ENCODE results near the gene PRR35.

The PRR35 gene

GRCh38 chr16:552171-552570, 8.0 kb upstream of the PRR35 start:
- DNase-seq (ENCODE audit: low read depth), result no peak
- no peak overlapping the region for H3K4me3 ChIP-seq (ENCODE audit: low read length)
- TF ChIP-seq CTCF (conservative IDR thresholded peaks at IDR 0.05; ENCODE audit: low read length), result no peak

- H3K4me3 ChIP-seq (ENCODE audit: low read length), result no peak overlapping the region
- no peak for DNase-seq (ENCODE audit: low read depth)
- TF ChIP-seq CTCF (conservative IDR thresholded peaks at IDR 0.05; ENCODE audit: low read length), result no peak
Measured at GRCh38 chr16:553601-554296, 6.4 kb upstream of the PRR35 start.

- no peak overlapping the region for H3K4me3 ChIP-seq (ENCODE audit: low read length)
- no peak for DNase-seq (ENCODE audit: low read depth)
- TF ChIP-seq CTCF (conservative IDR thresholded peaks at IDR 0.05; ENCODE audit: low read length), result no peak
Measured at GRCh38 chr16:554297-554621, 5.9 kb upstream of the PRR35 start.

GRCh38 chr16:554640-555365, 5.4 kb upstream of the PRR35 start:
- peak overlapping the region; percentile 37 for H3K4me3 ChIP-seq (ENCODE audit: low read length)
- TF ChIP-seq CTCF (conservative IDR thresholded peaks at IDR 0.05; ENCODE audit: low read length), result no peak
- peak; percentile 72 for DNase-seq (ENCODE audit: low read depth)

- no peak for TF ChIP-seq CTCF (conservative IDR thresholded peaks at IDR 0.05; ENCODE audit: low read length)
- no peak overlapping the region for H3K4me3 ChIP-seq (ENCODE audit: low read length)
- no peak for DNase-seq (ENCODE audit: low read depth)
Measured at GRCh38 chr16:555528-556473, 4.4 kb upstream of the PRR35 start.

DNA sequence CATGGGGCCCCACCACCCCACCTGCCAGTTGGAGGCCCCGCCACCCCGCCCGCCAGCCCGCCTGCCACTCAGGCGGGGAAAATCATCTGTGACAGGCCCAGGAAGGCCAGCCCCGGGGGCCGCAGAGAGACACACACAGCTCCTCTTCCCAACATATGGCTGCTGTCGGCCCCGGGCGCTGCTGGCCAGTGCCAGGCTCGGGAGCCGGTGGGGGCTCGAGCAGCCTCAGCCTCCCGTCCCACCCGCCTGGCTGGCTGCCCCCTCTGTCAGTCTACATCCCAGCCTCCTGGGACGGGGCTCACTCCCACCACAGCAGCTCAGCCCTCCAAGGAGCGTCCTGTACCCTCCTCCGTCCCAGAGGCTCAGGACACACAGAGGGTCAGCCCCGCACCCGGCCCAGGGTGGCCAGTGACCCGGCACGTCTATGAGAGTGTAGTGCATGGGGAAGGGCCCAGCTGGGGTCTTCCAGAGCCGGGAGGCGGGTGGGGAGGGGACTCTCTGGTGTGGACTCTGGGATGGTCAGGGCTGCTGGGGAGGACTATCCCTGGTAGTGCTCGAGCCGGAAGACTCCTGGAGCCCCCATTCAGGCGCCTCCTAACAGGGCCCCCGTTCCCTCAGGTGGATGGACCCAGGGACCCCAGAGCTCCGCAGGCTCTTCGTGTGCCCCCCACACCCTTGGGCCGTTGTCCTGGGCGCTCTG, 3.6 kb upstream of the PRR35 start:
- no peak for TF ChIP-seq CTCF (conservative IDR thresholded peaks at IDR 0.05; ENCODE audit: low read length)
- no peak for DNase-seq (ENCODE audit: low read depth)
- no peak overlapping the region for H3K4me3 ChIP-seq (ENCODE audit: low read length)
